Uterus (tissue), 2 donors: Measurements from ENCODE around the gene ST3GAL5.

Experiments
- CTCF ChIP-seq, 4 experiments: fragments of 200-600 bp in 2 of 4; fragments of 450-650 bp in 2 of 4; sonication (generic) in 2 of 4; IDR thresholded peaks; one replicate each; pipeline ENCODE4 v1.5.1; 2016 to 2019; ENCODE audit warnings: antibody characterized with exemption in 4 of 4, mild to moderate bottlenecking in 2 of 4, moderate library complexity in 1 of 4
- POLR2A ChIP-seq, 2 donors: fragments of 450-650 bp; IDR thresholded peaks; one replicate each; pipeline ENCODE4 v1.6.1; 2016; ENCODE audit warnings: antibody characterized with exemption in 2 of 2, mild to moderate bottlenecking in 1 of 2, moderate library complexity in 1 of 2

GRCh38 chr2:85936421-85937068 is 47.8 kb upstream of the ST3GAL5 start:
- no peak for TF ChIP-seq CTCF (IDR thresholded peaks at IDR 0.05)
- no peak for TF ChIP-seq POLR2A (IDR thresholded peaks at IDR 0.05)
